A549 (cell line): ENCODE data around the gene PDE3B. TPM values are rescaled to one million over a fixed set of nuclear protein-coding genes. Genes with fewer than 3 reads are reported as not detected.

Experiments used
- ATAC-seq, 2 experiments: fragments of 200-7000 bp in 1 of 2; fragments of >200 bp in 1 of 2; cut with Nextera tagmentation in 1 of 2; cut with Tn5 transposase in 1 of 2; 3 replicates each; pipeline versions ENCODE4 v1.8.0 to v1.9.1; 2018 to 2020; ENCODE audit warnings: mild to moderate bottlenecking in 1 of 2, moderate library complexity in 1 of 2
- CTCF ChIA-PET: fragments of 300-600 bp; sonication (Branson Sonifier 250); formaldehyde crosslinking; extraction: SDS; loops from one replicate; lab custom pipeline; 2021; ENCODE audit warnings: antibody characterized with exemption, inconsistent platforms; lab: Yijun Ruan, JAX
- POLR2A ChIA-PET: fragments of 350-600 bp; formaldehyde crosslinking; extraction: SDS; loops from one replicate; lab custom pipeline; 2021; ENCODE audit warnings: antibody characterized with exemption, inconsistent platforms; lab: Yijun Ruan, JAX
- DNase-seq, 2 experiments: peaks; one replicate each; pipeline versions ENCODE4 v3.0.0 to v3.0.0-alpha.2; 2011 to 2016; ENCODE audit warnings: low read depth in 1 of 2, low spot score in 1 of 2
- FAIRE-seq: peaks from 2 replicates; lab custom pipeline; 2011; peaks lifted over from hg19 to GRCh38; lab: Jason Lieb, UNC
- H3K27ac ChIP-seq, 2 experiments: fragments of >200 bp; sonication (Bioruptor Twin); formaldehyde crosslinking; 3 replicates each; pipeline ENCODE4 v1.5.1; 2016 to 2017
- H3K4me1 ChIP-seq: fragments of >200 bp; sonication (Bioruptor Twin); formaldehyde crosslinking; 3 replicates; pipeline ENCODE4 v1.6.1; 2016
- H3K4me2 ChIP-seq: fragments of >200 bp; sonication (Bioruptor Twin); formaldehyde crosslinking; 3 replicates; pipeline ENCODE4 v1.6.1; 2016
- H3K4me3 ChIP-seq: fragments of >200 bp; sonication (Bioruptor Twin); formaldehyde crosslinking; 3 replicates; pipeline ENCODE4 v1.5.1; 2016
- H3K9me3 ChIP-seq: fragments of >200 bp; sonication (Bioruptor Twin); formaldehyde crosslinking; 3 replicates; pipeline ENCODE4 v1.6.1; 2016
- BCL3 ChIP-seq: fragments of >200 bp; sonication (Bioruptor Twin); formaldehyde crosslinking; IDR thresholded peaks from 3 replicates; pipeline ENCODE4 v1.6.1; 2016
- CBX8 ChIP-seq: fragments of 200-600 bp; sonication (generic); IDR thresholded peaks from 2 replicates; pipeline ENCODE4 v1.6.1; 2016
- CEBPB ChIP-seq, 2 experiments: fragments of >200 bp in 1 of 2; sonication (Bioruptor Twin) in 1 of 2; formaldehyde crosslinking in 1 of 2; IDR thresholded peaks; 2 replicates each; pipeline ENCODE4 v1.6.1; 2012 to 2016
- CHD4 ChIP-seq: fragments of 200-600 bp; sonication (generic); IDR thresholded peaks from 2 replicates; pipeline ENCODE4 v1.6.1; 2016; ENCODE audit warnings: antibody characterized with exemption, mild to moderate bottlenecking, borderline replicate concordance
- EP300 ChIP-seq, 2 experiments: fragments of >200 bp; sonication (Bioruptor Twin); formaldehyde crosslinking; IDR thresholded peaks; 2 replicates in 1 of 2; 3 replicates in 1 of 2; pipeline ENCODE4 v1.6.1; 2016 to 2017
- FOSL2 ChIP-seq, 2 experiments: fragments of 450-650 bp in 1 of 2; fragments of >200 bp in 1 of 2; sonication (Bioruptor Twin) in 1 of 2; formaldehyde crosslinking; IDR thresholded peaks; 2 replicates each; pipeline versions ENCODE4 v1.5.0 to v1.6.1; 2016 to 2020; ENCODE audit warnings: mild to moderate bottlenecking in 1 of 2, moderate library complexity in 1 of 2
- GATA3 ChIP-seq: IDR thresholded peaks from 2 replicates; pipeline ENCODE4 v1.6.1; 2012; ENCODE audit warnings: borderline replicate concordance
- HEYL ChIP-seq: fragments of 250-450 bp; sonication (Bioruptor Pico); IDR thresholded peaks from 2 replicates; pipeline ENCODE4 v1.8.0; 2021; ENCODE audit warnings: mild to moderate bottlenecking, moderate library complexity
- HMGXB4 ChIP-seq: fragments of 250-450 bp; sonication (Bioruptor Pico); IDR thresholded peaks from 2 replicates; pipeline ENCODE4 v1.5.0; 2021; ENCODE audit warnings: mild to moderate bottlenecking, moderate library complexity, borderline replicate concordance
- HOXA7 ChIP-seq: fragments of 250-450 bp; sonication (Bioruptor Pico); IDR thresholded peaks from 2 replicates; pipeline ENCODE4 v1.5.0; 2020; ENCODE audit warnings: mild to moderate bottlenecking, moderate library complexity
- KDM1A ChIP-seq: fragments of 200-600 bp; sonication (generic); IDR thresholded peaks from 2 replicates; pipeline ENCODE4 v1.6.1; 2016; ENCODE audit warnings: low read depth, mild to moderate bottlenecking
- MAX ChIP-seq: IDR thresholded peaks from 2 replicates; pipeline ENCODE4 v1.6.1; 2012
- MYC ChIP-seq: IDR thresholded peaks from 2 replicates; pipeline ENCODE4 v1.6.1; 2012; ENCODE audit warnings: mild to moderate bottlenecking, inconsistent platforms, low read length, improper control_type of control experiment, borderline replicate concordance
- NPAS2 ChIP-seq: fragments of 250-450 bp; sonication (Bioruptor Pico); IDR thresholded peaks from 2 replicates; pipeline ENCODE4 v1.8.0; 2022; ENCODE audit warnings: mild to moderate bottlenecking, moderate library complexity, borderline replicate concordance
- PBX3 ChIP-seq: IDR thresholded peaks from 2 replicates; pipeline ENCODE4 v1.6.1; 2012
- PHF8 ChIP-seq: fragments of 200-600 bp; sonication (generic); IDR thresholded peaks from 2 replicates; pipeline ENCODE4 v1.6.1; 2016; ENCODE audit warnings: low read depth, mild to moderate bottlenecking, antibody characterized with exemption, moderate library complexity, borderline replicate concordance
- RCOR1 ChIP-seq: fragments of 150-350 bp; IDR thresholded peaks from 2 replicates; pipeline ENCODE4 v1.6.1; 2014; ENCODE audit warnings: antibody characterized with exemption, low read length, low read depth
- SMC3 ChIP-seq: fragments of >200 bp; sonication (Bioruptor Twin); formaldehyde crosslinking; IDR thresholded peaks from 3 replicates; pipeline ENCODE4 v1.6.1; 2018; ENCODE audit warnings: inconsistent platforms
- TP53 ChIP-seq: fragments of 250-450 bp; sonication (Bioruptor Pico); IDR thresholded peaks from 2 replicates; pipeline ENCODE4 v1.5.0; 2021; ENCODE audit warnings: mild to moderate bottlenecking, moderate library complexity
- USF2 ChIP-seq: fragments of 450-650 bp; IDR thresholded peaks from 2 replicates; pipeline ENCODE4 v1.6.1; 2014; ENCODE audit warnings: antibody characterized with exemption
- WGBS: methylation state at CpG from one replicate; pipeline ENCODE4 v1.1.6; 2017; ENCODE audit errors: missing lambda C conversion rate; 5-methylcytosine and 5-hydroxymethylcytosine counted together
- polyA plus RNA-seq, 4 experiments: library from polyadenylated mRNA; depleted of rRNA in 3 of 4; stranded (reverse); fragments of >200 nt; fragmentation: RNase III in 1 of 4; extraction: RNeasy Plus Mini Kit Qiagen cat#74134 plus additional on column Dnase treatment in 1 of 4; gene quantifications; 2 replicates in 3 of 4; 3 replicates in 1 of 4; pipeline ENCODE4 v1.2.3, GENCODE V29; 2011 to 2017

PDE3B gene
- polyA plus RNA-seq, 2 of the 4 experiments (the other 2 are of a cell fraction): 2.4 to 2.9 TPM

- peak overlapping the region; percentile 63 for H3K4me3 ChIP-seq
- H3K4me1 ChIP-seq: 0 out of 3 replicates have a peak, but pooled peaks cover 18% of the 10 kb centered on the region
- no peak for TF ChIP-seq FOSL2 (IDR thresholded peaks at IDR 0.05)
- no peak for TF ChIP-seq FOSL2 (CRISPR knock-in tag; IDR thresholded peaks at IDR 0.05)
- no peak for TF ChIP-seq CBX8
- TF ChIP-seq GATA3: no peak
- TF ChIP-seq SMC3: no peak
- TF ChIP-seq PHF8: no peak
- no peak for TF ChIP-seq CHD4
- no peak for TF ChIP-seq BCL3
- peak; percentile 28 for DNase-seq
- peak overlapping the region; percentile 87 for H3K4me2 ChIP-seq
- peak overlapping the region; percentile 79 to 89 for H3K27ac ChIP-seq
- ChIA-PET CTCF (interaction anchor here (0.6 to 1.4 kb wide), 8 partner anchors 10 to 427 kb away, joined by 3 to 6 read pairs (median 3); partner anchors contain the start of gene PSMA1), POLR2A (interaction anchor here (0.9 to 2.2 kb wide), 5 partner anchors 124 to 258 kb away, joined by 3 to 9 read pairs (median 5); partner anchors contain the start of genes CYP2R1 and PSMA1)
- under 1% methylated on average over 18 of the region's 65 CpGs for WGBS
- no peaks in the 10 kb centered on the region for H3K9me3 ChIP-seq
- no peak for FAIRE-seq
- ATAC-seq: peak; percentile 79 to 86
Measured at GRCh38 chr11:14644226-14645014, 816 bp downstream of the PDE3B start.

- 10% methylated on average over 16 of the region's 17 CpGs for WGBS
- Histone ChIP-seq H3K4me1 (0 out of 3 replicates have a peak, but pooled peaks cover 18% of the 10 kb centered on the region), H3K9me3 (no peaks in the 10 kb centered on the region), H3K4me3 (peak overlapping the region; percentile 63), H3K4me2 (peak overlapping the region; percentile 87), H3K27ac (peak overlapping the region; percentile 79 to 89; a peak in 4 of 6 replicates)
- ATAC-seq: no peak
- DNase-seq: peak in 1 of 2 experiments; percentile 21
- TF ChIP-seq PBX3: no peak
- TF ChIP-seq CEBPB (IDR thresholded peaks at IDR 0.05): no peak
- no peak for TF ChIP-seq MYC
- TF ChIP-seq MAX: no peak
- TF ChIP-seq RCOR1: no peak
- TF ChIP-seq EP300 (IDR thresholded peaks at IDR 0.05): no peak
- no peak for TF ChIP-seq HOXA7 (CRISPR knock-in tag)
- no peak for TF ChIP-seq TP53 (CRISPR knock-in tag)
- TF ChIP-seq HMGXB4 (CRISPR knock-in tag): no peak
- TF ChIP-seq SMC3: no peak
- TF ChIP-seq USF2: no peak
- no peak for TF ChIP-seq KDM1A
- no peak for TF ChIP-seq NPAS2 (CRISPR knock-in tag)
- TF ChIP-seq HEYL (CRISPR knock-in tag): no peak
- TF ChIP-seq GATA3: no peak
- FAIRE-seq: peak; percentile 13
- CTCF ChIA-PET: interaction anchor here (0.6 to 1.4 kb wide), 4 partner anchors 15 to 262 kb away, joined by 3 to 6 read pairs (median 3); no protein-coding TSS in a partner anchor
- POLR2A ChIA-PET: interaction anchor here (0.6 to 1.5 kb wide), 5 partner anchors 28 to 1306 kb away, joined by 3 to 7 read pairs (median 5); partner anchors contain the start of gene PSMA1
Measured at GRCh38 chr11:14645015-14645912, 1.7 kb downstream of the PDE3B start.
